ENCODE measurements around the gene TBCEL. TPM values are rescaled to one million over a fixed set of nuclear protein-coding genes. Genes with fewer than 3 reads are reported as not detected.

Gene TBCEL
- total RNA-seq, 1 experiment from 2014 or later = 23.6 TPM

- no peaks in the 10 kb centered on the region for H3K36me3 Mint-ChIP-seq (ENCODE audit: insufficient read depth, unreplicated experiment)
- no peak for TF ChIP-seq CTCF (IDR thresholded peaks at IDR 0.05; ENCODE audit: insufficient read depth in 1 of 2, low read depth in 1 of 2, low read length in 1 of 2, severe bottlenecking in 1 of 2, unreplicated experiment in 1 of 2)
- no peak overlapping the region for H3K4me3 Mint-ChIP-seq (ENCODE audit: unreplicated experiment)
- peaks cover 9% of the 10 kb centered on the region for H3K4me1 Mint-ChIP-seq (ENCODE audit: low read depth, unreplicated experiment)
- Histone ChIP-seq H3K9me3 (no peaks in the 10 kb centered on the region), H3K4me1 (peaks cover 15% of the 10 kb centered on the region), H3K27me3 (replicated peaks; ENCODE audit: control insufficient read depth, insufficient read depth, low read length) (no peaks in the 10 kb centered on the region), H3K4me3 (ENCODE audit: low read depth, low read length) (no peak overlapping the region), H3K36me3 (ENCODE audit: control insufficient read depth, insufficient read depth, low read length) (no peaks in the 10 kb centered on the region)
- ChIA-PET POLR2A (interaction anchor here (0.7 to 0.9 kb wide), 2 partner anchors 25 to 244 kb away, joined by 3 to 8 read pairs; partner anchors contain the start of genes SC5D and TBCEL), CTCF (interaction anchor here (0.8 kb wide), 1 partner anchor 146 kb away, joined by 4 read pairs; no protein-coding TSS in a partner anchor)
- H3K27me3 Mint-ChIP-seq (ENCODE audit: insufficient read depth, unreplicated experiment) = no peaks in the 10 kb centered on the region
- DNase-seq = no peak
- no peak overlapping the region for H3K27ac Mint-ChIP-seq (ENCODE audit: unreplicated experiment)
- intact Hi-C loops (cut with micrococcal nuclease; ENCODE audit: unreplicated experiment) = loop anchor here (2.0 kb wide), 1 partner anchor 14 kb away; no protein-coding TSS in a partner anchor
- no TSS peak for BruUV-seq (replicated peaks)
- no peaks in the 10 kb centered on the region for H3K9me3 Mint-ChIP-seq (ENCODE audit: unreplicated experiment)
Measured at GRCh38 chr11:121048464-121049233, 24.7 kb downstream of the TBCEL start.

DNA sequence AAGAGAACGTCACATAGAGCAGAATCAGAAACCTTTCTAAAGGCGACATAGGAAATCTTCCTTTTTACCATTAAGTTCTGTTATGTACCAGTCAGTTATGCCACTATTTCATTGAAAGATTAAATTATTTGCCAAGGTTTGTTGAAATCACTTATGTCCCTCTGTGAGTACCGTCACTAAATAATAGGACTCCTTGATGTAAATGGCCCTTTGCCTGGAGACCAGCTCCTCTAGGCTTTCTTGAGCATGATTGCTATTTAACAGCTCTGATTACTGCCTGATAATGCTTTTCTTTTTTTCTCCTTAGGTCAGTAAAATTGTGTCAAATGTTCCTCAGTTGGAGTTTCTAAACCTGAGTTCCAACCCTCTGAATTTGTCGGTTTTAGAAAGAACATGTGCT lies 29.3 kb downstream of the TBCEL start:
- no TSS peak for BruUV-seq (replicated peaks)
- intact Hi-C loops (cut with micrococcal nuclease; ENCODE audit: unreplicated experiment) = no loop called here
- no peak overlapping the region for H3K27ac Mint-ChIP-seq (ENCODE audit: unreplicated experiment)
- no peak for TF ChIP-seq CTCF (IDR thresholded peaks at IDR 0.05; ENCODE audit: insufficient read depth in 1 of 2, low read depth in 1 of 2, low read length in 1 of 2, severe bottlenecking in 1 of 2, unreplicated experiment in 1 of 2)
- no peak overlapping the region for H3K4me3 Mint-ChIP-seq (ENCODE audit: unreplicated experiment)
- H3K9me3 Mint-ChIP-seq (ENCODE audit: unreplicated experiment) = no peaks in the 10 kb centered on the region
- no peaks in the 10 kb centered on the region for H3K36me3 ChIP-seq (ENCODE audit: control insufficient read depth, insufficient read depth, low read length)
- DNase-seq = no peak
- peaks cover 8% of the 10 kb centered on the region for H3K4me1 Mint-ChIP-seq (ENCODE audit: low read depth, unreplicated experiment)
- H3K27me3 ChIP-seq (replicated peaks; ENCODE audit: control insufficient read depth, insufficient read depth, low read length) = no peaks in the 10 kb centered on the region
- H3K9me3 ChIP-seq = no peaks in the 10 kb centered on the region
- H3K4me1 ChIP-seq = peaks cover 14% of the 10 kb centered on the region
- peaks cover 1% of the 10 kb centered on the region for H3K36me3 Mint-ChIP-seq (ENCODE audit: insufficient read depth, unreplicated experiment)
- H3K27me3 Mint-ChIP-seq (ENCODE audit: insufficient read depth, unreplicated experiment) = no peaks in the 10 kb centered on the region
- ChIA-PET CTCF (no interaction called here), POLR2A (no interaction called here)
- no peak overlapping the region for H3K4me3 ChIP-seq (ENCODE audit: low read depth, low read length)

DNA sequence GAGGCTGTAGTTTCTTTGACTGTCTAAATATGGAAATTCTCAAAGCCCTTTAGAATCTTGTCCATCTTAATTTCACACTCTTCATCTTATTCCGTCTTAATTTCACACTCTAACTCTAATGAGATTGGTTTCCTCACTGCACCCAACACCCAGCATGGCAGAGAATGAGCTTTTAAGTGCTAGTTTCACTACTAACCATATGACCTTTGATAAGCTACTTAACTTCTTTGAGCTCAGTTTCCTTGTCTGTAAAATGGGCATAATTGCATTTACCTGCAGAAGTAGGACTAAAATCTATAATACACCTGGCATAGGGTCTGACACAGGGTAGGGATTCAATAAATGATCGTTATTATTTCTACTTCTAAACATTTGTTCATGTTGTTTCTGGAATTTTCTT lies 30.4 kb downstream of the TBCEL start:
- TF ChIP-seq CTCF (IDR thresholded peaks at IDR 0.05; ENCODE audit: insufficient read depth in 1 of 2, low read depth in 1 of 2, low read length in 1 of 2, severe bottlenecking in 1 of 2, unreplicated experiment in 1 of 2) = no peak
- Mint-ChIP-seq H3K36me3 (ENCODE audit: insufficient read depth, unreplicated experiment) (peaks cover 7% of the 10 kb centered on the region), H3K27ac (ENCODE audit: unreplicated experiment) (no peak overlapping the region), H3K4me3 (ENCODE audit: unreplicated experiment) (no peak overlapping the region), H3K4me1 (ENCODE audit: low read depth, unreplicated experiment) (no peaks in the 10 kb centered on the region), H3K27me3 (ENCODE audit: insufficient read depth, unreplicated experiment) (no peaks in the 10 kb centered on the region), H3K9me3 (ENCODE audit: unreplicated experiment) (no peaks in the 10 kb centered on the region)
- H3K4me1 ChIP-seq = peaks cover 4% of the 10 kb centered on the region; the same call in 1 of the 2 replicates
- no peaks in the 10 kb centered on the region for H3K27me3 ChIP-seq (replicated peaks; ENCODE audit: control insufficient read depth, insufficient read depth, low read length)
- no peaks in the 10 kb centered on the region for H3K9me3 ChIP-seq
- intact Hi-C loops (cut with micrococcal nuclease; ENCODE audit: unreplicated experiment) = no loop called here
- BruUV-seq (replicated peaks) = no TSS peak
- H3K36me3 ChIP-seq (ENCODE audit: control insufficient read depth, insufficient read depth, low read length) = no peaks in the 10 kb centered on the region
- no peak overlapping the region for H3K4me3 ChIP-seq (ENCODE audit: low read depth, low read length)
- ChIA-PET POLR2A (no interaction called here), CTCF (no interaction called here)
- no peak for DNase-seq

Data from Caco-2 (cell line).